Astrocyte of the cerebellum (primary cell): ENCODE results near the gene LEFTY2.
A peak's percentile ranks its signal among the peaks of the same experiment; 100 is the strongest.

Experiments
- DNase-seq: peaks from one replicate; pipeline ENCODE4 v3.0.0-alpha.2; 2011; ENCODE audit warnings: low read depth
- H3K4me3 ChIP-seq: 2 replicates; pipeline ENCODE4 v1.5.1; 2011; ENCODE audit warnings: mild to moderate bottlenecking, low read depth, low read length, moderate library complexity
- in situ Hi-C: cut with HindIII; loops from 2 replicates; pipeline ENCODE4 v1.10.0; 2017; ENCODE audit warnings: low sequenced_read_pairs
- TF ChIP-seq, protein P1 (sequence below): IDR thresholded peaks from 2 replicates; pipeline ENCODE4 v1.5.1; 2012; ENCODE audit warnings: low read length, low read depth, moderate library complexity, mild to moderate bottlenecking; ENCODE audit errors: missing control alignments

Gene LEFTY2

DNA sequence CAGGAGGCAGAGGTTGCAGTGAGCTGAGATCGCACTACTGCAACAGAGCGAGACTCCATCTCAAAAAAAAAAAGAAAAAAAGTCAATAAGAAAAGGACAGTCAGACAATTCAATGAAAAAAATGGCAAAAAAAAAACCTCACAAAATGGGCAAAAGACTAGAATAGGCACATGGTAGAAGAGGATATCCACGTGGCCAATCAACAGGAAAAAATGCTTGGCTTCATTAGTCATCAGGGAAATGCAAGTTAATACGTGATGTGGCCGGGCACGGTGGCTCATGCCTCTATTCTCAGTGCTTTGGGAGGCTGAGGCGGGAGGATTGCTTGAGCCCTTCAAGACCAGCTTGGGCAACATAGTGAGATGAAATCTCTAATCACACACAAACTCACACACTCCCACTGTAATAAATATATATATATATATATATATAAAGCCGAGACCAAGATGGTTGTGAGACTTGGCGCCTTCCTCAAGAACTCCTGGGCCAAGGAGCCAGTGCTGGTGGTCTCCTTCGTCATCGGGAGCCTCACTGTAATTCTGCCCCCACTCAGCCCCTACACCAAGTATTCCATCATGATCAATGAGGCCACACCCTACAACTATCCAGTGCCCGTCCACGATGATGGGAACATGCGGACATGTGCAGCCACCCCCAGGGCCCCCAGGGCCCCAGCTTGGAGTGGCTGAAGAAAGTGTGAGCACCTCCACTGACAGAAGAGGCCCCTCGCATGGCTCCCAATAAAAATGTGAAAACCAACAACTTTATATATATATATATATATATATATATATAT, 22.9 kb upstream of the LEFTY2 start:
- in situ Hi-C loops: no loop called here

DNA sequence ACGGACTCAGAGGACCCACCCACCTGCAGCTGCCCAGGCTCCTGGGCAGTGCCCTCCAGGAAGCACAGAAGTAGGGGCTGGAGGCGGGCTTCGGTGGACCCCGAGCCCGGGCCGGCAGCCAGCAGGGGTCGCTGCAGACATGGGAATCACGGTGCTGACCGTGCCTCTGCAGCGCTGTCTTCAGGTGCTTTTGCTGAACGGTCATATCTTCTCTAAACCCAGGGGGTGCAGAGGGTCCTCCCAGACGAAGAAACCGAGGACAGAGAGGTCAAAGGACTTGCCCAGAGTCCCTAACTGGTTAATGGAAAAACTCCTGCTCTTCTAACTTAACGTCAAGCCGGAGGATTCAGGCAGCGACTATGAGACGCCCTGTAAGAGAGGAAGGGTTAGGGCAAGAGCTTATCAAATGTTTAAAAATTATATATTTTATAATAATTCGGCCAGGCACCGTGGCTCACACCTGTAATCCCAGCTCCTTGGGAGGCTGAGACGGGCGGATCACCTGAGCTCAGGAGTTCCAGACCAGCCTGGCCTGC, 21.5 kb upstream of the LEFTY2 start:
- in situ Hi-C loops: no loop called here
- TF ChIP-seq, protein P1, sequence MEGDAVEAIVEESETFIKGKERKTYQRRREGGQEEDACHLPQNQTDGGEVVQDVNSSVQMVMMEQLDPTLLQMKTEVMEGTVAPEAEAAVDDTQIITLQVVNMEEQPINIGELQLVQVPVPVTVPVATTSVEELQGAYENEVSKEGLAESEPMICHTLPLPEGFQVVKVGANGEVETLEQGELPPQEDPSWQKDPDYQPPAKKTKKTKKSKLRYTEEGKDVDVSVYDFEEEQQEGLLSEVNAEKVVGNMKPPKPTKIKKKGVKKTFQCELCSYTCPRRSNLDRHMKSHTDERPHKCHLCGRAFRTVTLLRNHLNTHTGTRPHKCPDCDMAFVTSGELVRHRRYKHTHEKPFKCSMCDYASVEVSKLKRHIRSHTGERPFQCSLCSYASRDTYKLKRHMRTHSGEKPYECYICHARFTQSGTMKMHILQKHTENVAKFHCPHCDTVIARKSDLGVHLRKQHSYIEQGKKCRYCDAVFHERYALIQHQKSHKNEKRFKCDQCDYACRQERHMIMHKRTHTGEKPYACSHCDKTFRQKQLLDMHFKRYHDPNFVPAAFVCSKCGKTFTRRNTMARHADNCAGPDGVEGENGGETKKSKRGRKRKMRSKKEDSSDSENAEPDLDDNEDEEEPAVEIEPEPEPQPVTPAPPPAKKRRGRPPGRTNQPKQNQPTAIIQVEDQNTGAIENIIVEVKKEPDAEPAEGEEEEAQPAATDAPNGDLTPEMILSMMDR: peak; percentile 63
- DNase-seq: no peak
- H3K4me3 ChIP-seq: no peak overlapping the region

More for the DNA sequence above, 22.9 kb upstream of the LEFTY2 start:
- H3K4me3 ChIP-seq: no peak overlapping the region
- DNase-seq: no peak
- TF ChIP-seq, protein P1: no peak

DNA sequence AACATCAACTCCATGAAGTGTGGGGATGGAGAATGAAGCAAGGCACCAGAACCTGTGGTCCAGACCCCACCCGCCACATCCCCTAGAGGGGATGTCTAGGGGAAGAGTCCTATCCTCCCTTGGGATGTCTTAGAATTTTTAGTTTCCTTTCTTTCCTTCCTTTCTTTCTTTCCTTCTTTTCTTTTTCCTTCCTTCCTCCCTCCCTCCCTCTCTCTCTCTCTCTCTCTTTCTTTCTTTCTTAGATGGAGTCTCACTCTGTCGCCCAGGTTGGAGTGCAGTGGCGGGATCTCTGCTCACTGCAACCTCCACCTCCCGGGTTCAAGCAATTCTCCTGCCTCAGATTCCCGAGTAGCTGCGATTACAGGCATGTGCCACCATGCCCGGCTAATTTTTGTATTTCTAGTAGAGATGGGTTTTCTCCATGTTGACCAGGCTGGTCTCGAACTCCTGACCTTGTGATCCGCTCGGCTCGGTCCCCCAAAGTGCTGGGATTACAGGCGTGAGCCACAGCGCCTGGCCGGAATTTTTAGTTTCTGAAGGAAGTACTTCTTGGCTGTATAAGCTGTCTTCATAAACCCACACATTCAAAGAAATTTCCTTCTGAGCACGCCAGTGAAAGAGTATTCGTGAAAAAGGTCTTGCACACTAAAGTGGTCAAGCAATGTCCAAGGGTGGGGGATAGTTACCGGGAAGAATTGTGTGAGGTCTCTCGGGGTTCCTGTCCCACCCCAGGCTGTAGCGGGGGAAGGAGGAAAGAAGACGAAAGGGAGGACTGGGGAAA, 20.8 kb upstream of the LEFTY2 start:
- TF ChIP-seq, protein P1: no peak
- no peak for DNase-seq
- in situ Hi-C loops: no loop called here
- H3K4me3 ChIP-seq: no peak overlapping the region

DNA sequence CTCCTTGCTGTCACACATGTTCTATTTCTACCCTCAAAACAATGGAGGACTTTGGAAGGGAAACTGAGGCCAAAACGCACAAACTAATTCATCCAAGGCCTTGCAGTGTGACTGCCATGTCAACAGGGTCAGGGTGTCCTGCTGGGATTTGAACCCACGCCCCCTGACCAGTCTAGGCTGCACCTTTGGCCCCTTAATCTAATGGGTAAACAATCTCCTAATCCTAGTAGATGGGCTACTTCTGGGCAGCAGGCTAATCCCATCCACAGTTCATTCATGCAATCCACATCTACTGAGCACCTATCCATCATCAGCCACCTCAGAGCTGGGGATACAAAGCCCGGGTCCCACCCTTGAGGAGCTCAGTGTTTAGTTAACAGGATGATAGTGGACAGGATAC, 17.0 kb upstream of the LEFTY2 start:
- DNase-seq: no peak
- no peak overlapping the region for H3K4me3 ChIP-seq
- in situ Hi-C loops: no loop called here
- TF ChIP-seq, protein P1: no peak

DNA sequence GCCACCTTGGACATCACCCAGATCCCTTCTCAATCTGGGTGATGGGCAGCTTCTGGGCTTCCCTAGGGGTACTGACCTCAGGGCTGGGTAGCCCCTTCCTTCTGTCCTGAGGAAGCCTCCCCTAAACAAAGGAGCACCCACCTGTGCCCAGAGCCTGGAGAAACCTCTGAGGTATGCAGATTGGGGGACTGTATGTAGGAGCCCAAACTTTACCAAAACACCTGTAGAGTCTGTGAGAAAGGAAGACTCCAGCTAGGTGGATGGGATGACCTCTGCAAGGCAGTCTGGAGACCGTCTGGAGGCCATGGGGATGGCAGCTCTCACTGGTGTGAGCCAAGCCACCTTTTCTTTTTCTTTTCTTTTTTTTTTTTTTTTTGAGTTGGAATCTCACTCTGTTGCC, 13.7 kb upstream of the LEFTY2 start:
- TF ChIP-seq, protein P1: no peak
- in situ Hi-C loops: no loop called here
- no peak overlapping the region for H3K4me3 ChIP-seq
- no peak for DNase-seq

DNA sequence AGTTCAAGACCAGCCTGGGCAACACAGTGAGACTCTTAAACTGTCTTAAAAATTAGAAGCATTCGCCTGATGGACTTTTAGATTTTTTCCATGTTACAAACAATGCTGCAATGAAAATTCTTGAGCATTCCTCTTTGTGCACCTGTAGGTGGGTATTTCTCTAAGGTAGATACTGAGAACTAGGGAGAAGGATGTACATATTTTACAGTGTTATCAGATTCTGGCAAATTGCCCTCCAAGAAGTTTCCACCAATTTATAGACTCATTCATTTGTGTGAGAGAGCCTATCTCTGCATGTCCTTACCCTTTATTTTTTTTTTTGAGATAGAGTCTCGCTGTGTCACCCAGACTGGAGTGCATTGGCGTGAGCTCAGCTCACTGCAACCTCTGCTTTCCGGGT, 12.3 kb upstream of the LEFTY2 start:
- TF ChIP-seq, protein P1: no peak
- in situ Hi-C loops: no loop called here

More for the DNA sequence above, 12.3 kb upstream of the LEFTY2 start:
- no peak overlapping the region for H3K4me3 ChIP-seq
- DNase-seq: no peak
